Liver (tissue), 9 donors: ENCODE data around the gene TMEM182. TPM values are rescaled to one million over a fixed set of nuclear protein-coding genes. Genes with fewer than 3 reads are reported as not detected.

Experiments used
- DNase-seq: peaks from one replicate; pipeline ENCODE4 v3.0.0-alpha.2; 2017; ENCODE audit warnings: low spot score
- H3K27ac ChIP-seq, 2 donors: one replicate each; pipeline ENCODE4 v1.7.0; 2013; ENCODE audit warnings: inconsistent platforms in 2 of 2, low read length in 2 of 2, control low read depth in 1 of 2, low read depth in 1 of 2, mild to moderate bottlenecking in 1 of 2
- H3K27me3 ChIP-seq, 4 donors: one replicate each; pipeline versions ENCODE4 v1.6.1 to v1.7.0; 2013; ENCODE audit warnings: low read length in 3 of 4, inconsistent platforms in 1 of 4, mild to moderate bottlenecking in 1 of 4, moderate library complexity in 1 of 4; ENCODE audit not compliant: control insufficient read depth in 4 of 4, insufficient read depth in 4 of 4
- H3K36me3 ChIP-seq, 4 donors: one replicate each; pipeline versions ENCODE4 v1.6.1 to v1.7.0; 2013; ENCODE audit warnings: low read length in 3 of 4, mild to moderate bottlenecking in 3 of 4, low read depth in 1 of 4, moderate library complexity in 1 of 4; ENCODE audit not compliant: control insufficient read depth in 4 of 4, insufficient read depth in 3 of 4
- H3K4me1 ChIP-seq, 4 donors: one replicate each; pipeline versions ENCODE4 v1.6.1 to v1.7.0; 2013; ENCODE audit warnings: low read length in 3 of 4, mild to moderate bottlenecking in 3 of 4, moderate library complexity in 1 of 4; ENCODE audit not compliant: control insufficient read depth in 4 of 4, insufficient read depth in 4 of 4
- H3K4me3 ChIP-seq, 3 donors: one replicate each; pipeline versions ENCODE4 v1.6.1 to v1.7.0; 2013; ENCODE audit warnings: low read length in 3 of 3, control low read depth in 1 of 3, low read depth in 1 of 3, mild to moderate bottlenecking in 1 of 3
- H3K9ac ChIP-seq, 2 donors: one replicate each; pipeline ENCODE4 v1.7.0; 2013; ENCODE audit warnings: low read length in 2 of 2, mild to moderate bottlenecking in 2 of 2, moderate library complexity in 2 of 2, control low read depth in 1 of 2, low read depth in 1 of 2
- H3K9me3 ChIP-seq, 4 donors: one replicate each; pipeline versions ENCODE4 v1.6.1 to v1.7.0; 2013; ENCODE audit warnings: low read length in 3 of 4; ENCODE audit not compliant: control insufficient read depth in 4 of 4
- FOXA2 ChIP-seq: IDR thresholded peaks from 2 replicates; pipeline ENCODE4 v1.6.1; 2016; ENCODE audit warnings: antibody characterized with exemption
- GABPA ChIP-seq, 2 donors: IDR thresholded peaks in 1 of 2; conservative IDR thresholded peaks in 1 of 2; 2 replicates each; pipeline ENCODE4 v1.6.1; 2016; ENCODE audit warnings: antibody characterized with exemption in 2 of 2, mild to moderate bottlenecking in 1 of 2, moderate library complexity in 1 of 2
- HNF4A ChIP-seq, 2 donors: conservative IDR thresholded peaks; 2 replicates each; pipeline ENCODE4 v1.6.1; 2016; ENCODE audit warnings: antibody characterized with exemption in 2 of 2, mild to moderate bottlenecking in 2 of 2
- JUND ChIP-seq, 2 donors: IDR thresholded peaks; 2 replicates each; pipeline ENCODE4 v1.6.1; 2016; ENCODE audit warnings: antibody characterized with exemption in 2 of 2
- NR2F2 ChIP-seq: IDR thresholded peaks from 2 replicates; pipeline ENCODE4 v1.6.1; 2016; ENCODE audit warnings: antibody characterized with exemption
- RAD21 ChIP-seq, 2 donors: IDR thresholded peaks; 2 replicates each; pipeline ENCODE4 v1.6.1; 2016; ENCODE audit warnings: antibody characterized with exemption in 2 of 2, mild to moderate bottlenecking in 2 of 2
- RXRA ChIP-seq, 2 donors: IDR thresholded peaks; 2 replicates each; pipeline ENCODE4 v1.6.1; 2017 to 2018; ENCODE audit warnings: antibody characterized with exemption in 2 of 2, mild to moderate bottlenecking in 1 of 2
- SP1 ChIP-seq: IDR thresholded peaks from 2 replicates; pipeline ENCODE4 v1.6.1; 2018; ENCODE audit warnings: antibody characterized with exemption, mild to moderate bottlenecking
- YY1 ChIP-seq: IDR thresholded peaks from 2 replicates; pipeline ENCODE4 v1.6.1; 2016; ENCODE audit warnings: antibody characterized with exemption, mild to moderate bottlenecking
- WGBS: extraction: QIAGEN DNeasy Blood & Tissue Kit; methylation state at CpG from one replicate; pipeline ENCODE4 v1.1.7; 2013; 5-methylcytosine and 5-hydroxymethylcytosine counted together
- polyA plus RNA-seq, 2 donors: library from polyadenylated mRNA; stranded (reverse) in 1 of 2; unstranded in 1 of 2; fragments of 200-250 nt in 1 of 2; fragments of >200 nt in 1 of 2; fragmentation: Nextera tagmentation in 1 of 2; extraction: Ambion mirVana in 1 of 2; gene quantifications; one replicate each; pipeline versions ENCODE4 v1.2.1 to v1.2.3, GENCODE V29; 2013 to 2015
- total RNA-seq, 2 donors: library from RNA; depleted of rRNA; stranded (reverse); fragments of >200 nt; gene quantifications; one replicate each; pipeline ENCODE4 v1.2.3, GENCODE V29; 2014
- TF ChIP-seq, protein P1 (sequence below): fragments of 150-350 bp; IDR thresholded peaks from 2 replicates; pipeline ENCODE4 v1.5.1; 2017; ENCODE audit warnings: improper control_type of control experiment, low read depth, low read length; ENCODE audit not compliant: missing input control
- TF ChIP-seq, protein P2 (sequence below): IDR thresholded peaks from 2 replicates; pipeline ENCODE4 v1.6.1; 2016; ENCODE audit warnings: antibody characterized with exemption
- TF ChIP-seq, protein P3 (sequence below): IDR thresholded peaks from 2 replicates; pipeline ENCODE4 v1.6.1; 2016; ENCODE audit warnings: antibody characterized with exemption
- TF ChIP-seq, protein P4 (sequence below): IDR thresholded peaks from 2 replicates; pipeline ENCODE4 v1.6.1; 2016; ENCODE audit warnings: antibody characterized with exemption
- TF ChIP-seq, protein P5 (sequence below): IDR thresholded peaks from 2 replicates; pipeline ENCODE4 v1.6.1; 2016; ENCODE audit warnings: antibody characterized with exemption, mild to moderate bottlenecking
- donor health status: healthy.
- donor health status: healthy.
- donor health status: healthy.
- donor health status: healthy.
- donor health status: healthy.

Gene TMEM182
- total and polyA plus RNA-seq, 4 donors, result 2.8 to 12.5 (median 5.1) TPM

DNA sequence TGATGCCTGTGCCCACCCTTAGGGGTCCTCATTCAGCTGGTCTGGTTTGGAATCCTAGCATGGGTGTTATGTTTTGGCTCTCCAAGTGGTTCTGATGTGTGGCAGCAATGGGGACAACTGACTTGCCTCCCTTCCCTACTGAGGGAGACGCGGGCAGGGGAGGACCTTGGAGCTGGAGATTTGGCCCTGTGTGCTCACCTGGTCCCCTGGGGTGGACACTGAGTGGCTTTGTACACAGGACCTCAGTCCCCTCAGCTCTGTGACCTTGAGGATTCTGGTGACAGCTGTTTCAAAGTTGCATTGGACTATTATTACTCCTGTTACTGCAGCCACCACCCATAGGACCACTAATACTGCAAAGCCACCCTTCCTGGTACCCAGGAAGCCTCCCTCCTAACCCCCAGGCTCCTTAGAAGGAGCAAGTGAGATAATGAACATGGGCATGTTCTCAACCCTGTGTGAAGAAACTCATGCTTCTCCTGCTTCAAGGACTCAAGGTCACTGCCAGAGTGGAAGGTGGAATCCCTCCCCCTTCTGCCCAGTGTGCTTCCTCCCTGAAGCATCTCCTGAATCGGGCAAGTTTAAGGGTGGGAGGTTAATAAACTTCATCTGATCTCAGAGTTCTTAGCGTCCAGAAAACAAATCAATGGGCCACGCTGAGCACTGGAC, 26.5 kb downstream of the TMEM182 start:
- no peaks in the 10 kb centered on the region for H3K27me3 ChIP-seq
- TF ChIP-seq HNF4A (conservative IDR thresholded peaks at IDR 0.05) (peak in 1 of 2 donors; percentile 28), RXRA (IDR thresholded peaks at IDR 0.05) (peak in 1 of 2 donors; percentile 14)
- TF ChIP-seq, protein P1, sequence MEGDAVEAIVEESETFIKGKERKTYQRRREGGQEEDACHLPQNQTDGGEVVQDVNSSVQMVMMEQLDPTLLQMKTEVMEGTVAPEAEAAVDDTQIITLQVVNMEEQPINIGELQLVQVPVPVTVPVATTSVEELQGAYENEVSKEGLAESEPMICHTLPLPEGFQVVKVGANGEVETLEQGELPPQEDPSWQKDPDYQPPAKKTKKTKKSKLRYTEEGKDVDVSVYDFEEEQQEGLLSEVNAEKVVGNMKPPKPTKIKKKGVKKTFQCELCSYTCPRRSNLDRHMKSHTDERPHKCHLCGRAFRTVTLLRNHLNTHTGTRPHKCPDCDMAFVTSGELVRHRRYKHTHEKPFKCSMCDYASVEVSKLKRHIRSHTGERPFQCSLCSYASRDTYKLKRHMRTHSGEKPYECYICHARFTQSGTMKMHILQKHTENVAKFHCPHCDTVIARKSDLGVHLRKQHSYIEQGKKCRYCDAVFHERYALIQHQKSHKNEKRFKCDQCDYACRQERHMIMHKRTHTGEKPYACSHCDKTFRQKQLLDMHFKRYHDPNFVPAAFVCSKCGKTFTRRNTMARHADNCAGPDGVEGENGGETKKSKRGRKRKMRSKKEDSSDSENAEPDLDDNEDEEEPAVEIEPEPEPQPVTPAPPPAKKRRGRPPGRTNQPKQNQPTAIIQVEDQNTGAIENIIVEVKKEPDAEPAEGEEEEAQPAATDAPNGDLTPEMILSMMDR, result no peak
- no peaks in the 10 kb centered on the region for H3K9me3 ChIP-seq
- DNase-seq, result no peak
- no peak overlapping the region for H3K4me3 ChIP-seq
- no peaks in the 10 kb centered on the region for H3K36me3 ChIP-seq
- no peak overlapping the region for H3K9ac ChIP-seq
- H3K4me1 ChIP-seq, result peaks cover 0 to 4% (median 0%) of the 10 kb centered on the region in 4 donors
- no peak overlapping the region for H3K27ac ChIP-seq
- WGBS, result 52% methylated on average over 5 of the region's 5 CpGs

DNA sequence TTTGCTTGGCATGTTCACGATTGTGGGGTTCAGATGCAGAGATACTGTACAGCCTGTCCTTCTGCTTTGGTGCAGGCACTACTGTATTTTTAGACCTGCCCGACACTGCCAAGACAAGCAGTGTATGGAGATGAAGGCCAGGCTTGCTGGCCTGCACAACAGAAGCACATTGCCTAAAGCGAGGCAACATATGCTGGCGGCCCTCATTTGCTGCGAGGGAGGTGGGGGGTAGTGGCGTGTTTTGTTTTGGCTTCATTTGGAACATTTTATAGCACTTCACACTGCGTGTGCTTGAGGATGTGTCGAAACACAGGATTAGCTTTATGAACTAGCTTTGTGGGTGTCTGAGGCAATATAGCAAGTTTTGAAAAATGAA, 27.0 kb downstream of the TMEM182 start:
- Histone ChIP-seq H3K9ac (no peak overlapping the region), H3K4me1 (peaks cover 0 to 4% (median 0%) of the 10 kb centered on the region in 4 donors), H3K27ac (no peak overlapping the region), H3K4me3 (no peak overlapping the region), H3K27me3 (no peaks in the 10 kb centered on the region), H3K9me3 (no peaks in the 10 kb centered on the region), H3K36me3 (no peaks in the 10 kb centered on the region)
- TF ChIP-seq, protein P2, sequence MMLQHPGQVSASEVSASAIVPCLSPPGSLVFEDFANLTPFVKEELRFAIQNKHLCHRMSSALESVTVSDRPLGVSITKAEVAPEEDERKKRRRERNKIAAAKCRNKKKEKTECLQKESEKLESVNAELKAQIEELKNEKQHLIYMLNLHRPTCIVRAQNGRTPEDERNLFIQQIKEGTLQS, result no peak
- TF ChIP-seq RXRA (IDR thresholded peaks at IDR 0.05), result no peak
- no peak for TF ChIP-seq SP1
- TF ChIP-seq NR2F2, result no peak
- no peak for TF ChIP-seq RAD21 (IDR thresholded peaks at IDR 0.05)
- no peak for TF ChIP-seq JUND (IDR thresholded peaks at IDR 0.05)
- TF ChIP-seq, protein P3, sequence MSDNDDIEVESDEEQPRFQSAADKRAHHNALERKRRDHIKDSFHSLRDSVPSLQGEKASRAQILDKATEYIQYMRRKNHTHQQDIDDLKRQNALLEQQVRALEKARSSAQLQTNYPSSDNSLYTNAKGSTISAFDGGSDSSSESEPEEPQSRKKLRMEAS, result no peak
- TF ChIP-seq, protein P1, result no peak
- TF ChIP-seq GABPA (IDR thresholded peaks at IDR 0.05 in 1 of 2, conservative IDR thresholded peaks at IDR 0.05 in 1 of 2), result no peak
- no peak for DNase-seq
- WGBS, result 69% methylated on average over 8 of the region's 8 CpGs

DNA sequence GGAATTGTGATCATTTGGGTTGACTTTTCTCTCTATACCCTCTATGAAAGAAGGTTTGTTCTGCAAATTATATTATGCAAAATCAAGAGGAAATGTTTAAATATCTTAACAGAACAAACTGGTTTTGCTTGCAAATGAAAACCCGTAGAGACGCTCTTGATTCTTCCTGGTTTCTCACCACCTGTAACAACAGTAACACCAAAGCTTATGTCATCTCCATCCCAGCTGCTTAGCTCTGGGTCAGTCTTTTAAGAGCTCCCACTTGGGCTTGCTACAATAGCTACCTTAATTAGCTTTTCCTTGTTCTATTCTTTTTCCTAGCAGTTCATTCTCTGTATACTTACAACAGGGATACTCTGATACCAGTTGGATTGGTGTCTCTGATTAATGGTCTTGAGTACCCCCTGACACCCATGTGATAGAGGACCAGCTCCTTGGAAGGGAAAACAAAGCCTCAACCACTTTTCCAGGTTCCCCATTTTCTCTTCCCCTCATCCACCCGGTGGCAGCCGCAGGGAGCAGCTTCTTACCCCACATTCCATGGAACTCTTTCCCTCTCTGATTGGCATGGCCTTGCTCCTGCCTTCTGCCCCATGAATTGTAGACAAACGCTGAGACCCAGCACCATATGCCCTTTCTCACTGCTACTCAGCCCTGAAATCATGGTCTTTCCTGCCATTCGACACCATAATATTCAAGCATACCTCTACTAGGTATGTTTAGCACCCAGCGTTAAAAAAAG, 27.7 kb downstream of the TMEM182 start:
- no peak for DNase-seq
- Histone ChIP-seq H3K36me3 (no peaks in the 10 kb centered on the region), H3K27me3 (no peaks in the 10 kb centered on the region), H3K9me3 (no peaks in the 10 kb centered on the region), H3K27ac (no peak overlapping the region), H3K4me3 (no peak overlapping the region), H3K4me1 (peaks cover 0 to 4% (median 0%) of the 10 kb centered on the region in 4 donors), H3K9ac (no peak overlapping the region)
- 87% methylated on average over 7 of the region's 7 CpGs for WGBS
- no peak for TF ChIP-seq NR2F2
- TF ChIP-seq, protein P4, sequence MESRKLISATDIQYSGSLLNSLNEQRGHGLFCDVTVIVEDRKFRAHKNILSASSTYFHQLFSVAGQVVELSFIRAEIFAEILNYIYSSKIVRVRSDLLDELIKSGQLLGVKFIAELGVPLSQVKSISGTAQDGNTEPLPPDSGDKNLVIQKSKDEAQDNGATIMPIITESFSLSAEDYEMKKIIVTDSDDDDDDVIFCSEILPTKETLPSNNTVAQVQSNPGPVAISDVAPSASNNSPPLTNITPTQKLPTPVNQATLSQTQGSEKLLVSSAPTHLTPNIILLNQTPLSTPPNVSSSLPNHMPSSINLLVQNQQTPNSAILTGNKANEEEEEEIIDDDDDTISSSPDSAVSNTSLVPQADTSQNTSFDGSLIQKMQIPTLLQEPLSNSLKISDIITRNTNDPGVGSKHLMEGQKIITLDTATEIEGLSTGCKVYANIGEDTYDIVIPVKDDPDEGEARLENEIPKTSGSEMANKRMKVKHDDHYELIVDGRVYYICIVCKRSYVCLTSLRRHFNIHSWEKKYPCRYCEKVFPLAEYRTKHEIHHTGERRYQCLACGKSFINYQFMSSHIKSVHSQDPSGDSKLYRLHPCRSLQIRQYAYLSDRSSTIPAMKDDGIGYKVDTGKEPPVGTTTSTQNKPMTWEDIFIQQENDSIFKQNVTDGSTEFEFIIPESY, result no peak
- TF ChIP-seq, protein P5, sequence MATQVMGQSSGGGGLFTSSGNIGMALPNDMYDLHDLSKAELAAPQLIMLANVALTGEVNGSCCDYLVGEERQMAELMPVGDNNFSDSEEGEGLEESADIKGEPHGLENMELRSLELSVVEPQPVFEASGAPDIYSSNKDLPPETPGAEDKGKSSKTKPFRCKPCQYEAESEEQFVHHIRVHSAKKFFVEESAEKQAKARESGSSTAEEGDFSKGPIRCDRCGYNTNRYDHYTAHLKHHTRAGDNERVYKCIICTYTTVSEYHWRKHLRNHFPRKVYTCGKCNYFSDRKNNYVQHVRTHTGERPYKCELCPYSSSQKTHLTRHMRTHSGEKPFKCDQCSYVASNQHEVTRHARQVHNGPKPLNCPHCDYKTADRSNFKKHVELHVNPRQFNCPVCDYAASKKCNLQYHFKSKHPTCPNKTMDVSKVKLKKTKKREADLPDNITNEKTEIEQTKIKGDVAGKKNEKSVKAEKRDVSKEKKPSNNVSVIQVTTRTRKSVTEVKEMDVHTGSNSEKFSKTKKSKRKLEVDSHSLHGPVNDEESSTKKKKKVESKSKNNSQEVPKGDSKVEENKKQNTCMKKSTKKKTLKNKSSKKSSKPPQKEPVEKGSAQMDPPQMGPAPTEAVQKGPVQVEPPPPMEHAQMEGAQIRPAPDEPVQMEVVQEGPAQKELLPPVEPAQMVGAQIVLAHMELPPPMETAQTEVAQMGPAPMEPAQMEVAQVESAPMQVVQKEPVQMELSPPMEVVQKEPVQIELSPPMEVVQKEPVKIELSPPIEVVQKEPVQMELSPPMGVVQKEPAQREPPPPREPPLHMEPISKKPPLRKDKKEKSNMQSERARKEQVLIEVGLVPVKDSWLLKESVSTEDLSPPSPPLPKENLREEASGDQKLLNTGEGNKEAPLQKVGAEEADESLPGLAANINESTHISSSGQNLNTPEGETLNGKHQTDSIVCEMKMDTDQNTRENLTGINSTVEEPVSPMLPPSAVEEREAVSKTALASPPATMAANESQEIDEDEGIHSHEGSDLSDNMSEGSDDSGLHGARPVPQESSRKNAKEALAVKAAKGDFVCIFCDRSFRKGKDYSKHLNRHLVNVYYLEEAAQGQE, result no peak
- TF ChIP-seq FOXA2, result no peak
- no peak for TF ChIP-seq YY1
- TF ChIP-seq SP1, result no peak
- no peak for TF ChIP-seq RAD21 (IDR thresholded peaks at IDR 0.05)
